NCI-H1105 treated with DMSO at 0.1 percent for 48 hours (cell line): ENCODE measurements around the gene CCDC181.
"Not testable (repeated sequence)": the region's sequence is repeated elsewhere in the genome, so short reads cannot be mapped to it uniquely, and the experiment has no call there.

Experiments used
- DNase-seq: peaks from one replicate; lab custom pipeline; 2025; lab: John Stamatoyannopoulos, UW

The CCDC181 gene

DNA sequence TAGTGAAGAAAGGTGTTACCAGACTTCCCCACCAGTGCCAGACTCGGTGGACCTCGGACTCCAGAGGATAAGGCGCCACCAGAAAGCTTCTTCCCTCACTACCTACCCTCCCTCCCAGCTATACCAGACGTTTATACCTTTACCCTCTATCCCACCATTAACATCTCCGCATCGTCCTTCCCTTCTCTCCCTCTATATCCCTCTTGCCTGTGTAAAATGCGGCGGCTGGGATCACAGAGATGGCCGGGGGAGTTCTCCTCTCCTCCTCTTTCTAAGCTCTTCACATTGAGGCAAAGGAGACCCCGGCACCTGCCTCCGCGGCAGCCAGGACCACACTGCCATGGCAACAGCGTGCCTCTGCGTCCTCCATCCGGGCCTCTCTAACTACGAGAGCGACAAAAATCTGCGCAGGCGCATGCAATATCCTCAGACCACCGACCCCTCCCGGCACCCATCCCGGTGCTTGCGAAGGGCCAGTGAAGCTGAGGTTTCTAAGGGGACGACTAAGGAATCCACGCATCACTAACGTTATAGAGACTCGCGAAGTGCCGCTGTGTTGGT, at the start of gene CCDC181:
TSS of gene CCDC181 (minus strand) at position 394 of the 561 bp plus-strand sequence. CDS start 2,547 bp downstream, outside the sequence.
- DNase-seq = peak; percentile 98

DNA sequence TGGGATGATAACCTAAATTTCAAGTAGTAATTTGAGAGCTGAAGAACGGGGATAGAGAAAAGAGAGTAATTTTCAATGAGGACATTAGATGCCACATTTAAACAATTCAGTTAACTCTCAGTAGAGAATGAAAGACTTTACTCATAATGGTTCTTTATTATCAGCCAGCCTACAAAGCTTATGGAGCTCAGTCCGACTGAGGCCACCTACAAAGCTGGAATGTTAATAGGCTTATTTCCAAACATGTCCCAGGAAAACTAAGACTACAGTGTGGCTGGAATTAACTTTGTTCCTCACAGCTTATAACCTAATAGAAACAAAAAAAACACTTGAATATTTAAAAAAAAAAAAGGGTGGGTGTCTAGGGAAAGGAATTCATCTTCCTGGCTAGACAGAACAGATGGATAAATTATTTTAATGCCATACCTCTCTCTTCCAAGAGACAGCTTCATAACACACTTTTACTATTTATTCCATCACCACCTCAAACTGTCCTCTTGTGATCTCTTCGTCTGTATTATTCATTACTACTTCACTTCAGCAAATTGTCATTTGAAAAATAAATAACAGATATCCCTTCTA, 48.6 kb upstream of the CCDC181 start:
- peak; percentile 66 for DNase-seq

DNA sequence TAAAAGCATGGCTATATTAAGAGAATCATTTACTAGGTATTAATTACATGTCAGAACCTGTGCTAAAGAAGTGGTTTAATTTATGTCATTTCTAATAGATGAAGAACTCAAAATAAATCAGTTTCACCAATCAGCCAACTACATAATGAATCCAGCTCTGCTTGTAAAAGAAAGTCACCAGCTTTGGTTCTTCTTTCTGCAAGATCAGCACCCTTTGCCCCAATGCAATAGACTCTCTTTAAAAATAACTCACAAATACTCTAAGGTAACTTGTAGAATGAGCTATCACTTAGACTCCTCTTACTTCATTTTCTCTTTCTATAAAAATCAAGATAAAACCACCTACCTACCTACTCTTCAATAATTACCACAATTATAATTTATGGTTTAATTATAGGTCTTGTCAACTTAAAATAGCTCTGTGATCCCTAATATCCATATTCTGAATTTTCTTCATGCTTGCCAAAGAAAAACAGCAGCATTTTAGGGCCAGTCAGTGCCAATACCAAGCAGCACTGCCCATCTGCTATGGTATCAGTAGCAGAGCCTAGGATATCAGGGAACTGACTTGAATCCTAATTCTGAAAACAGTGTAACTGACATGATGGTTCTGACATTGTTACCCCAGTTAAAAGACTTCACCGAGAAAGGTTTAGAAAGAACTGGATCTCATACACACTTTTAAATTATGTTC, 47.2 kb upstream of the CCDC181 start:
- DNase-seq = peak; percentile 80

DNA sequence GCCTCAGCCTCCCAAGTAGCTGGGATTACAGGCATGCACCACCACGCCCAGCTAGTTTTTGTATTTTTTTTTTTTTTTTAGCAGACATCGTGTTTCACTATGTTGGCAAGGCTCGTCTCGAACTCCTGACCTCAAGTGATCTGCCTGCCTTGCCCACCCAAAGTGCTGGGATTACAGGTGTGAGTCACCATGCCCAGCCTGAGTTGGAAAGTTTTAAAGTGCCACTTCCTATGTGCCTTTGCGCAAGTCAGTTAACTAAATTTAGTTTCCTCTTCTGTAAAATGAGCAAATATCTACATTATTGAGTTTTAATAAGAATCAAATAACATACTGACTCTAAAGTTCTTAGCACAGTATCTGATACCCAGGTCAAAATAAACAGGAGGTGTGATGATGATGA, 46.1 kb upstream of the CCDC181 start:
- no peak for DNase-seq

DNA sequence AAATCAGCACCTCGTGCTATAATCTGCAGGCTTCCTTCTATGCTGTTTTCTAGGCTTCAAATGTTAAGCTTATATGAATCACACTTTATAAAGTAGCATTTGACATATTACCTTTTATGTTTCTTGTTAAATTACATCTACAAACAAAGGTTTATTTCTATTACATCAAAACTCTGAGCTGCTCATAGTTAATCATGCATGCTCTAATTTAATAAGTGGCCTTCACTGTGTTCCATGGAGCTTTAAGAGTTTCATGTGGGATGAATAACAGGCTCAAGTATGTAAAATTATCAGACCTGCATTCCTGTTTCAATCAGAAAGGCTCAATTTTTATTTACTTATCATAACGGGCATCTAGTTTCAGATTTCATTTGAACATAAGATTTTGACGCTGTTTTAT, 45.5 kb upstream of the CCDC181 start:
- no peak for DNase-seq

DNA sequence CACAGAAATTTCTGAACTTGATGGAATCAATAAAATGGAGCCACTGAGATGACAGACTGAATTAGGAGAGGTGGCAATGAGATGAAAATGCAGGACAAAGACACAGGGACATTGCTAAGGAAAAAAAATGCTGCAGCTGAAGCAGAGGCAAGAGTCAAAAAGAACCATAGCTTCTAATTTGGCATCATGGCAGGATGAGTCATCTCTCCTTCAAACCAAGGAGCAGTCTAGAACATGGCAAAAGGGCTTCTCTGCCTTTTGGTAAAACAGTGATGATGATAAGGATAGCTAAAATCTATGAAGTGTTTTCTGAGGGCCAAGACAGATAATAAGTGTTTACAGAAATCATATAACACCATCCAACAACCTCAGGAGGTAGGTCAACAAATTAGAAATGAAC, 41.7 kb upstream of the CCDC181 start:
- DNase-seq = no peak

DNA sequence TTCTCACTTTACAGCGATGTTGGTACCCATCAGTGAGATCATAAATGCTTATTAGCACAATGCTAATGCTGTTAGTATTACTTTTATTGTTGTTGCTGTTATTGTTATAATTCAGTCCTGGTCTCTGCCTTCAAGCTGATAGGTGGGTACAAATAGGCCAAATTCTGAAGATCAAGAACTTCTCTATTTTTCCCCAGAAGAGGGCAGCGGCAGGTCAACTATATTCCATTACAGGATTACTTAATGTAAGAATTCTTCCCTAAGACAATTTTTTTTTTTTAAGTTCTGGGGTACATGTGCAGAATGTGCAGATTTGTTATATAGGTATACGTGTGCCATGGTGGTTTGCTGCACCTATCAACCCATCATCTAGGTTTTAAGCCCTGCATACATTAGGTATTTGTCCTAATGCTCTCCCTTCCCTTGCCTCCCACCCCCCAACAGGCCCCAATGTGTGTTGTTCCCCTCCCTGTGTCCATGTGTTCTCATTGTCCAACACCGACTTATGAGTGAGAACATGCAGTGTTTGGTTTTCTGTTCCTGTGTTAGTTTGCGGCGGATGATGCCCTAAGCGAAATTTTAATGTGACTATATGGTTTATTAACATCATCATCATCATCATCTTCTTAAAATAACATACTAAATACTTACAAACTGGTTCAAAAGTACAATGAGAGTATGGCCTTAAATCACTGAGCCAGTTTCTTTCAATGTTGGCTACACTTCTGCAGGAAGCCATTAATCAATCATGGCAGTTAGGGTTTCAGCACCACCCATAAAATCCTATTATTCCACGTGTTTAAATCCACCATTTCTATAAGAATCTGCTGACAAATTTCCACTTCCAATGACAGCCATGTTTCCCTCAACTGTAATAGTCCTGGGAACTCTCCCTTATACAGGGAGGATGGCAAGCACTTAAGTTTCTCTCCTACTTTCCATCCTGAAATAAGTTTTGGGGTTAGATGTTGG, 39.3 kb upstream of the CCDC181 start:
- peak; percentile 51 for DNase-seq

DNA sequence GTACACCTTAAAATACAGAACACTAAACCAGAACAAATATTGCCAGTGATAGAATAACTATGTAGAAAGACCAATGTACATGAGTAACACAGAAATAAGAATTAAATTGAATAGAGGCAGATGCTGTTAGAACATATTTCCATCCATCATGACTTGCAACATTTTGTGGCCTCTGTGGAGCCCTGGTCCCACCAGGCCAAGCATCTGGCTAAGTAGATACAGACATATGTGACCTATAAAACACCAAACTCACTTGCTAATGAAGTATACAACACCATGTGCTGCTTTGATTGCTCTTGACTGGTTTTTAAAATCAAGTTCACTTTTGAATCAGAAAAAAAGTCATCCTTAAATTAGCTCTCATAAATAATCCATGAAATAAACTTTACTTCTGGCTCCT, 38.0 kb upstream of the CCDC181 start:
- DNase-seq = no peak

DNA sequence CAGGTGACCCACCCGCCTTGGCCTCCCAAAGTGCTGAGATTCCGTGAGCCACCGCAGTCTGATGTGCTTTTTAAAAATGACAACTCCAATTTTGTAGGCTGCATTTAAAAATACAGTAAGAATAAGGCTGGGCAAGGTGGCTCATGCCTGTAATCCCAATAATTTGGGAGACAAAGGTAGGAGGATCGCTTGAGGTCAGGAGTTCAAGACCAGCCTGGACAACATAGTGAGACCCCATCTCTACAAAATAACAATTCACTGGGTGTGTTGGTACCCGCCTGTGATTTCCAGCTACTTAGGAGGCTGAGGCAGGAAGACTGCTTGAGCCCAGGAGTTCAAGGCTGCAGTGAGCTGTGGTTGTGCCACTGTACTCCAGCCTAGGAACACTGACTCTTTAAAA, 35.1 kb upstream of the CCDC181 start:
- no peak for DNase-seq

DNA sequence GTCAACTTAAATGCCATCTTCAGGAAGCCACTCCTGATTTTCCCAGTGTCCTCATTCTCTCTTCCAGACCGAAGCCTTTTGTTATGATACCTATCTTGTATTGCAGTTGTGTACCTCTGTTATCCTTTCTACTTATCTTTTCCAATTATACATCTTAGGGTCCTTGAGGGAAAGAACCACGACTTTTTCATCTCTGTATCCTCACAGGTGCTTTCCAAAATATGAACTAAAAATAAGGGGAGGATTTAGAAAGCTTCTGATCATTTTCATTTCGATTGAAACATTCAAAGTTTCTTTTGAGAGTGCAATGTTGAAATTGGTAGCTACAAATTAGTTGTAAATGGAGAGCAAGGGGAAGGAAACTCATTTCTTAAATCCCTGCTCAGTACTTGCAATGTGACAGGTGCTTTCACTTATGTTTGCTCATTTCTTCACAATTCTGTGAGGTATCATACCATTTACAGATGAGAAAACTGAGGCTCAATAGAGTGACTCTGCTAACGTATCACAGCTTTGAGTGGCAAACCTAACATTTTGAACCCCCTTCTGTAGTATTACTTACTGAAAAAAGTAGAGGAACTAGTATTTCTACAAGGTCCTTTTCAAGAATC, 34.2 kb upstream of the CCDC181 start:
- DNase-seq = no peak

DNA sequence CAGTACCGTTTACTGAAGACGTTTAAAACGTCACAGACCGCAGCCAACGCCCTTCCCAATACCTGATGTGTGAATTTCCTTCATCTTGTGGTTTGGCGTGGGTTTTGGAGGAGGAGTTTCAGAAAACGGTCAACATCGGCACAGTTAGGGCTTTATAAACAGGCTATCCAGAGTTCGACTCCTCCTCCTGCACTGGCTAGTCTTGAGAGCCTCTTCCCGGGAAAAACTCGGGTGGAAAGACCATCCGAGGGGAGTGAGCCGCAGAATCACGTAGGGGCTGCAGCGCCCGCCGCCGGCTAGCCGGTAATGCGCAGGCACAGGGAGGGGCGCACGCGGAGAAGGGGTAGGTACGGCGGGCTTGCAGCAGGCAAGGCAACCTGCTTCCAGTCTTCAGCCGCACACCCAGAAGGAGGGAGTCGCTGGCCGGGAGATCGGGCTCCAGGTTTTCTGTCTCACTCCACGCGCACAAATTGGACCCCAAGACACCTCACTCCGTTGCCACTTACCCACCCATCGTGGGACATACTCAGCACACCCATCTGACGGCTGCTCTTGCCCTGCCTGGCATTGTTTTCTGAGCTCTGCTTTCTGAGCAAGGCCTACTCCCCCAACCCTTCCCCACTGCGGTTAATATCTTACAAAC, 33.0 kb upstream of the CCDC181 start:
- DNase-seq = no peak

DNA sequence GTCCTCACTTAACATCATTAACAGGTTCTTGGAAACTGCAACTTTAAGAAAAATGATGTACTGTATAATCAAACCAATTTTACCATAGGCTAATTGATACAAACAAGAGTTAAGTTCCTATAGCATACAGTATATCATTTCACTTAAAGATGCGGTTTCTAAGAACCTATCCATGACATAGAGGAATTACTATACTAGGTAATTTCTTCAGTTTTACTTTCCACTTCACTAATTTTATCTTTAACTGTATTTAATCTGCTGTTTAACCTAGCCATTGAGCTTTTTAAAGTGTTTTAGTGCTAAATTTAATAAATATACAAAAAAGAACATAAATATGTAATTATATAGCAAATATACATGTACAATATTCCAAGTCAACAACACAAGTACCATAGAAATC, 30.2 kb upstream of the CCDC181 start:
- DNase-seq = no peak

DNA sequence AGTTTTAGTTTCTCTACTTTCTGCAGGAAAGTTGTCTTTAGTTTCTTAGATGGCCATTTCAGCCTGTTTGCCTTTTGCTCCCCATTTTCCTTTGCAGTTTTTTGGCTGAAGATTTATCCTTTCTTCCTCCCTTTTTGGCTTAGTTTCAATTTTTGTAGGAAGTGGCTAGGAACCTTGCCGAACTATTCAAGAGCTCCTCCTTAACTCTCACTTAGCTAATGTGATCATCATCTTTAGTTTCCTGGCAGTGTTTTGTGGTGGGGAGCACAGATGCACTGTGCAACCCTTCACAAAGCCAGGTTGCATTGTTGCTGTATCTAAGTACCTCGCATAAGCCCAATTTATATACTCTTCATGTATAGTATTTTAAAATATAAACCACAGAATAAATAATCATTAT, 28.8 kb upstream of the CCDC181 start:
- no peak for DNase-seq

DNA sequence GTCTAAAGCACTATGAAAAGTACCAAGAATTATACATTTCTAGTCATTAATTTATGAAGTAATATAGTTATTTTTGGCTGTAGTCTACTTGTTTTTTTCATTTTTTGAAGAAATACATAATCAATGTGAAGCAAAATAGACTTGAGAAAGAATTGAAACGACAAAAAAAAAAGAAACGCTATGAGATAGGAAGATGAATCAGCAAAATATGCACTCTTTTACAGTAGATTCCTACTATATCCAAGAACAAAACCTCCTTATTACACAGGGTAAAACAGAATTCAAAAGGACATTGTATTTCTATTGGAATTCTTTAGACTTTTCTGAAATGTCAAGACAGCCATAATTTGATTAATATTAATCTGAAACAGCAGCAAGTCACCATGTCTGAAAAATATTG, 25.6 kb upstream of the CCDC181 start:
- DNase-seq = no peak

DNA sequence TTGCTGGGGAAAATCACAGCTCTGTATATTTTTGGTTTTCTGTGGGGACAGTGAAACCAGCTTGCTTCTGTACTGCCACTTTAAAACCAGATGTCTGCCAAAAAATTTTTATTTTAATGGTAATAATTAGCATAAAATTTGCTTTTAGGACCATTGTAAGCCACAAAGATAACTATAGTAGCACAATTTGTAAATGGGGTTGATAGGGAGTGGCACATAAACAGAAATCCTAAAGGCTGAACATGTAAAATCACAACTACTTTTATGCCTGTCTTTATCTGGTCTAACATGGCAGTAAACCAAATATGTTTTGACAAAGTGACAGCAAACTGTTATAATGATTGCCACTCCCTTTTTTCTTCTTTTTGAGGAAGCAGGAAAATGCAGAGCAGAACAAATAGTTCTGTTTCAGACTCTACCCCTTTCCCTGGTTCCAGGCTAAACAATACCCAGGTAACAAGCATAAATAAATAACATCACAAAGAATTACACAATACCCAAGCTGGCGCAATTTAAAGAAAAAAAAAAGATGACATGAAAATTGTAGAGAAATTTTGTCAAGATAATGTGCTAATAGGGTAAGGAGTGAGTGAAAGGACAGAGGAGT, 24.0 kb upstream of the CCDC181 start:
- no peak for DNase-seq

DNA sequence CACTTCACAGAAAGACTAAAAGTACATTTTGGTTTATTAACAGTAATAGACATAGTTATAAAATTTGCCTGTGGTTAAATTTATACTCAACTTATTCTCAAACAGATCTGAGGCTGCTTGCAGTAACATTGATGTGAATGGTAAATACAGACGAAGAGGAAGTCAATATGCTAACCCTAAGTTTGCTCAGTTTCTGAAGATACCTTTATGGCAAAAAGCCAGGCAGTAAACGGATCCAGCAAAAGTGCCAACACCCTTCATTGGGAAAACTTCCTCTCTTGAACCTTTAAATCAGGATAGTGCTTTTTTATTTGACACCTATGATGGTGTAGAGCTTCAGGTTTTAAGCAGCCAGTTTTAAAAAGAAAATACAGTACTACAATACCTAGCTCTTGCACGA, 16.6 kb upstream of the CCDC181 start:
- no peak for DNase-seq

DNA sequence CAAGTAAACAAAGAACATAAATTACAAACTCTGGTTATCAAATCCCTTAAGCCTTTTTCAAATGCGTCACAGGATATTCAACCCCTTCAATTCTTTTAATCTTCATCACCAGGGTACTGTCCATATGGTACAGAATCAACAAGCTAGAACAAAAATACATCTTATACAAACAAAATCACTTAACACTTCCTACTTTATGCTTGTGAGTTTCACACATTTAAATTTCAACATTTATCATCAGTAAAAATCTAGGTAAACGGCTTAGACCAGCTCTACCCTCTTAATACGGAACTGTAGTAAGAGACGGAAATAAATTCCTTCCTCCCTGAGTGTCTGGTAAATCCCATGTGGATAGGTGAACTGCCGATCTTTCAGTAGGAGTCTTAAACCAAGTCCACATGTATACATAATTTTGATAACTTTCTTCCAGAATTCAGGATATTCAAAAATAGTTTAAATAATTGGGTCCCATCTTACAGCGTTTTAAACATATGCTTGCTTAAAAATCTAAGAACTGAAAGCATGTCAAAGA, 1.0 kb downstream of the CCDC181 start:
- DNase-seq = peak; percentile 61

DNA sequence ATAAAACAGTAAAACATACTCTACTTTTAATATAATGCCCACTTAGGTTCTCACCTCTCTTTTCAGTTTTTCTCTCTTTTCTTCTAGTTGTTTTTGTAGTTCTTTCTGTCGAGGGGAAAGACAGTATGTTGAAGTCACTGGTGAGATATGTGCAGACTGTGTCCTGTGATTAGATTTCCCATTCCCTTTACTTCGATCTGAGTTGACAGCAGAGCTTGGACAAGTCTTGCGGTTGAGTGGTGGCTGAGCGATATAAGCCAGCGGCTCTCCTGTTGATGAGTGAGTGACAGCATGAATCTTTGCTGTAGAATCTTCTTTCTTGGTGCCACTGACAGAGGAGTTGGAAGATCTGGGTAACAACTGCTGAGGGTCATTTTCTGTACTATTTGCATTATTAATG, 6.0 kb downstream of the CCDC181 start:
- DNase-seq = no peak

DNA sequence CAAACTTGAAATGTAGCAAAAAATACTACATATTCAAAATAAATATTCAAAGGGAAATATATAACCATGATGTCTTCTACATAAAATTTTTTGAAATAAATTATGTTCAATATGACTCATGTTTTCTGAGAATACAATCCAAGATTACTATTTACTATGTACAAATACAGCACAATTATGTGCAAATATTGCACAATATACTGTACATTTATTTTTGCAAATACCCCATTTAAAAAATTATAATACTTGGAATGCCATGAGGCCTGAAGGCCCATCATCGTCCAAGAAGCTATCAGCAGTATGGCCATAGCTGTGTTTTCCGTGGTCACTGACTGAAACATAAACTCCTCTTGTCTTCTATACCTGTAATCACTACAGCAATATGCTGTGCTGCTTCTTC, 12.3 kb downstream of the CCDC181 start:
- no peak for DNase-seq

DNA sequence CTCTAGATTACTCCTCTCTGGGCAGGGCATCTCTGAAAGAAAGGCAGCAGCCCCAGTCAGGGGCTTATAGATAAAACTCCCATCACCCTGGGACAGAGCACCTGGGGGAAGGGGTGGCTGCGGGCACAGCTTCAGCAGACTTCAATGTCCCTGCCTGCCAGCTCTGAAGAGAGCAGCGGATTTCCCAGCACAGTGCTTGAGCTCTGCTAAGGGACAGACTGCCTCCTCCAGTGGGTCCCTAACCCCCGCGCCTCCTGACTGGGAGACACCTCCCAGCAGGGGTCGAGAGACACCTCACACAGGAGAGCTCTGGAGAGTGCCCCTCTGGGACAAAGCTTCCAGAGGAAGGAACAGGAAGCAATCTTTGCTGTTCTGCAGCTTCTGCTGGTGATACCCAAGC, 18.9 kb downstream of the CCDC181 start:
- DNase-seq = not testable (repeated sequence)

DNA sequence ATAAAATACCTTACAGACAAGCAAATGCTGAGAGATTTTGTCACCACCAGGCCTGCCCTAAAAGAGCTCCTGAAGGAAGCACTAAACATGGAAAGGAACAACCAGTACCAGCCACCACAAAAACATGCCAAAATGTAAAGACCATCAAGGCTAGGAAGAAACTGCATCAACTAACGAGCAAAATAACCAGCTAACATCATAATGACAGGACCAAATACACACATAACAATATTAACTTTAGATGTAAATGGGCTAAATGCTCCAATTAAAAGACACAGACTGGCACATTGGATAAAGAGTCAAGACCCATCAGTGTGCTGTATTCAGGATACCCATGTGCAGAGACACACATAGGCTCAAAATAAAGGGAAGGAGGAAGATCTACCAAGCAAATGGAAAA, 24.7 kb downstream of the CCDC181 start:
- DNase-seq = not testable (repeated sequence)
